GM19467 (cell line): ENCODE measurements around the gene SYTL2.
"Not testable (repeated sequence)": the region's sequence is repeated elsewhere in the genome, so short reads cannot be mapped to it uniquely, and the experiment has no call there.

Source experiments
- ATAC-seq: cut with Tn5 transposase; IDR thresholded peaks from one replicate; pipeline ENCODE4 v1.9.1; 2021; ENCODE audit warnings: mild to moderate bottlenecking, moderate library complexity; ENCODE audit not compliant: unreplicated experiment

Gene SYTL2

DNA sequence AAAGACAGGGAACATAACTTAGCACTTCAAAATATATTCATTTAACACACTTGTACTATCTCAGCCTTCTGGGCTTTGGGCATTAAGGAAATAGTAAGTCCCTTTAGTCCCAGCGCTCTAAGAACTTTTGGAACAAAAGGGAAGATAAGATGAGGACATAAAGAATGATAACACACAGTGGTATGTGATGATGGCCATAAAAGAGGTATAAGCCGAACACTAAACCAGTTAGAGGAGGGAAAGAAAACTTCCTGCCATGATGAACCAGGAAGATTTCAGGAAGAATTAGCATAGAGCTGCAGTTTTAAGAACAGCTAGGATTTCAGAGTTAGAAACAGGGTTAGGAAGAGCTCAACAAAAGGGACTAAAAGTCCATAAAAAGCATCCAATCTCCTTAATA is 11.8 kb downstream of the SYTL2 start:
- ATAC-seq: no peak

DNA sequence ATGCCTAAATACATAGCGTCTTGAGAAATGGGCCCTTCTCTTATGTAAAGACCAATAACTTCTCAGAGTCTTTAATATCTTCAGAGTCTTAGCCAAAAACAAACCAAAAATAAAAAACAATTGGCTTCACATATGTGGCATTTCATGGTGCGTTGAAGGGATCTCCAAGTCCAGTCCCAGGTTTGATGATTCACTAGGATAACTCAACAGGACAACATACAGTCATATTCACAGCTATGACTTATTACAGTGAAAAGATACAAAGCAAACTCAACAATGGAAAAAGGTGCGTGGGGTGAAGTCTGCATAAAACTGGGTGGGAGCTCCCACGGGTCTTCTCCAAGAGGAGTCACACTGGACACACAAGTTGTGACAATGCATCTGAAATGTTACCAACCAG is 12.6 kb downstream of the SYTL2 start:
- no peak for ATAC-seq

DNA sequence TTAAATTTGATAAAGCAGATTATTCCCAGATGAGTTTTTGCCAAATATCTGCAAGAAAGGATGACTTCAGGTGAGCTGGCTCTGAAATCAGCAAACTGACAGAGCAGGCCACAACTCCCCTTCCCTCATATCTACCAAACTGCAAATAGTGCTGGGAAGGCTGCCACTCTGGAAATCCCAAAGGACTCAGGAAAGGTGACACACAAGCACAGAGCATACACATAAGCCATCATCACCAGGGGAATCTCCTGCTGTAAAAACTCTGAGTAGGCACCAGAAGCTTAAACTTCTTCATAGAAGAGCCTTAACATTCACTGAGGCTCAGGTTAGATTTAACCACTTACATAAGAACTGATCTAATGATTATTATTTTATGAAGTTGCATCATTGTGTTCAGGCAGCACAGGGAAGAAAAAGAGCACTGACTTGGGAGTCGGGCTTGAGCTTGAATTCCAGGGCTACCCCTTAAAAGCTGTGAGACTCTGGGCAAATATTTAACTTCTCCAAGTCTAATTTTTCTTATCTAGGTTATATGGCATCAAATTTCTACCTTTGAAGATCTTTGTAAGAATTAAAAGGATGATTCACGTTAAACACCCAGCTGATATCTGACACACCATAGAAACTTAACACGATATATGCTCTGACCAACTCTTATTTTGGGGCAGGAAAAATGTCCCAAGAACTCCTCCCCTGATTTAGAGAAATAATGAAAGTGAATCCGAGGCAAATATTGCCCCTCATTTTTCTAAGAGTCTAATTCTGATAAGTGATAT is 15.0 kb downstream of the SYTL2 start:
- ATAC-seq: no peak

DNA sequence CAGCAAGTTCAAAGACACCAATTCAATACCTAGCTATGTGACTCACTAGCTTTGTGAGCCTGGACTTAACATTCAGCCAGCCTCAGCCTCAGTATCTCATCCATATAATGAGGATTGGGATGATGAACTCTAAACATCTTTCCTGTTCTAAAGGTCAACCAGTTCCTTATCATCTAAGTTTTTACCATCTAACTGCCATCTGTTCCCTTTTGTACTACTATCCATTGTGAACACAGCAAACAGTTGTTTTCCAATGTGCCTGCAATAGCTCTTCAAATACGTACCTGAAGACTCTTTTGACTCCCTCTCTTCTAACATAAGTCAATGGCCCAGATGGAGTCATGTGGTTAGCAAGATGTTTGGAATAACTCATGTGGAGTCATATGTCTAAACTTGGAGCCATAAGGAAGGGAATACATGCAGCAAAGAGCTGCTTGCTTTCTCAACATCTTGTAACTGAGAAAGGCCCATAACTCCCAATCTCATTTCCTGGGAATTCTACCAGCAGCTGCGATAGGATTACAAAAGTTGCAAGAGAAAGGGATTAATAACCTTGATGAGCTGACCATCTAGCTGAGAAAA is 19.4 kb downstream of the SYTL2 start:
- no peak for ATAC-seq

DNA sequence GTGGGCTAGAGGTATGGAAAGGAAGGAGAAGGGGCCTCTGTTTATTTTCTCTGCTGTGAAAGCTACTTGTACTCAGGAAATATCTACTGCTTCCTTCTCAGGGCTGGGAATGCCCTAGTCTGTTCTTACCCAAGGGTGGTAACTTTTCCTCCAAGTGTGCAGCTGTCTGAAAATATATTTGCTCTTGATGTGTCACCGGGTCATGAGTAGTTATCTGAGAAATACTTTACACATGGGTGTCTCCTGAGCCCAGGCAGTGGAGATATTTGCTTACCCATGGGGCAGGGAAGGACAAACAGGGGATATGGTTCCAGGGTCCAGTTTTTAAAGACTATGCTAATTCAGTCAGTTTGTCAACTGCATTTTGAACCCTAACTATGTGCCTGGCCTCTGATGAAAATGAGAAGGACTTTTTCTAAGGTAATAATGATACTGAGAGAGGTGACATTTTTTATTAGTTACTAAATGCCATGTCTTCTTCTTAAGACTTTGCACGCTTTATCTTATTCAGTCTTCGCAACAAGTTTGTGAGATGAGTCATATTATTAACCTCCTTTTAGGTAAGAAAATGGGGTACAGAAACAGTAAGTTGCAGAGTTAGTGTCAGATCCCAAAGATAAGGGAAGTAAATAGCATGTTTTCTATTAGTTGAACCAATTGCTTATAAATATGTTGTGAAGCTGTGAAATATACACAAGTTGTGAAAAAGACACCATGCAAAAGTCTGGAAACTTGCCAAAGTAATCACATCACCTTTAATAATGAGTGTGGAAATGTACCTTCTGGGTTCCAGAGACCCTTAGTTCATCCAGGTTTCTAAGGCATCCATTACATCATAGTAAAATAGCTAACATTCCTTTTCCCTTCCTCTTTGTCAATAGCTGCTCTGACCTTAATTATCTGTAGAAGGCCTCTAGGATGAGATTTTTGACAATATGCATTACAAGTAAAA is 22.9 kb downstream of the SYTL2 start:
- ATAC-seq: no peak

DNA sequence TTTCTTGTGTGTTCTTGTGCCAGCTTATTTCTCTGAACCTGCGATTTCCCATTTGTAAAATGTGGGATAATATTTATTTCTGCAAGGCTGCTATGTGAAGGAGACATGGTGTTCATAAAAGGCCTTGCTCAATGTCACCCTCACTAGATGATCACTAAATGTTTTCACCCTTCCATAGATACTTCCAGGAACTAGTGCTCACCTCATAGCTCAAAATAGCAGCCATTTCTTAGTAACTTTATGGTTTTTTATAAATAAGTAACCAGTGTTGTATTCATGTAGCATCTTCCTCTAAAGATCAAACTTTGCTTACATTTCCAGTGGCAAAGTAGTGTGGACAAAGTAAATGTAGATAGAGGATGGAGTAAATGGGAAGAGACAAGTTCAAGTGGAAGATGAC is 23.8 kb downstream of the SYTL2 start:
- ATAC-seq: peak; percentile 44

DNA sequence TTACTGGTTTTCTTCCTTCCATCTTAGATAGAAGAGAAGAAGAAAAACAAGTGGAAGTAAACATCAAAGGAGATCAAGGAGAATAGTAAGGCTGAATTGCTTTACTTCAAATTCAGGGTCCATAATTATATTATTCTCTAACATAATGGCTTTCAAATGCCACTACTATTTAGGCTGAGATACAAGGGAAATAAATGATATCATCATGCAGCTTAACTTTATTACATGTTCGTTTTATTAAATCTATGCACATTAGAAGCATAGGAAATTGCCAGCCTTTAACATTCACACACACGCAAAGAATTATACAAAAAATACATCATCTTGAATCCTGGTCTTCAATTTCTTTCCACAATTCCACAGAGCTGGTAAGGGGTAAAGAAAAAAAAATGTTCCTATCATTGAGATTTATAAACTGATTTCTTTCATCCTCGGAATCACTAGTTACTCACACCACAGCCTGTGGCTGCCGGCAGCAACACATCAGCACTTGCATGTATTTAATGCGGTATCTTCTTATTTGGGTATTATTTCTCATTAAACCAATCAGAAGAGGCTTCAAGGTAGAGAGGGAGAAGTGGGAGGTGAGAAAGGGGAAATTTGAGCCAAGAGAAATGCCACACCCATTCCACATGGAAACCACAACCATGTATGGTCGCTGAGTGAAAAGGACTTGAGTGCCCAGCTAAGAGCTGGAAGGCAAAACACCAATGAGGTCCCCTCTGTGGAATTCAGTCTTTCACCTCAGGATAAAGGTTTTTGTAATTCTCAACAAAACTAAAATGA is 26.3 kb downstream of the SYTL2 start:
- no peak for ATAC-seq

DNA sequence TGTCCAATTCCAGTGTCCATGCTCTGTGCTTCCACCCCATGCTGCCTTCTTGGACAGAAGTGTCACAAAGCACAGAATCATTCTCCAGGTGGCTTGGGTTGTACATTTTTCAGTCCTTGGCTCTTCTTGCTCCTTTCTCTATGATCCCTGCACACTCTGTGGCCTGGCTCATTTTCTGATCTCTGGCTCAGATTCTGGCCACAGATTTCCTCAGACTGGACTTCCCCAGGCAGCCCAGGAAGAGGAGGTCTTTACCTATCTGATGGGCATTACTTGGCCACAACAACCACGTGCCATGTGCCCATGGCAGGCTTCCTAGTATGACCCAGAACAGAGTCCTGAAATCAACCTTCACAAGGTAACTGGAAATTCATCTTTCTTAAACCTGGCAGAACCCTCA is 27.2 kb downstream of the SYTL2 start:
- ATAC-seq: no peak

DNA sequence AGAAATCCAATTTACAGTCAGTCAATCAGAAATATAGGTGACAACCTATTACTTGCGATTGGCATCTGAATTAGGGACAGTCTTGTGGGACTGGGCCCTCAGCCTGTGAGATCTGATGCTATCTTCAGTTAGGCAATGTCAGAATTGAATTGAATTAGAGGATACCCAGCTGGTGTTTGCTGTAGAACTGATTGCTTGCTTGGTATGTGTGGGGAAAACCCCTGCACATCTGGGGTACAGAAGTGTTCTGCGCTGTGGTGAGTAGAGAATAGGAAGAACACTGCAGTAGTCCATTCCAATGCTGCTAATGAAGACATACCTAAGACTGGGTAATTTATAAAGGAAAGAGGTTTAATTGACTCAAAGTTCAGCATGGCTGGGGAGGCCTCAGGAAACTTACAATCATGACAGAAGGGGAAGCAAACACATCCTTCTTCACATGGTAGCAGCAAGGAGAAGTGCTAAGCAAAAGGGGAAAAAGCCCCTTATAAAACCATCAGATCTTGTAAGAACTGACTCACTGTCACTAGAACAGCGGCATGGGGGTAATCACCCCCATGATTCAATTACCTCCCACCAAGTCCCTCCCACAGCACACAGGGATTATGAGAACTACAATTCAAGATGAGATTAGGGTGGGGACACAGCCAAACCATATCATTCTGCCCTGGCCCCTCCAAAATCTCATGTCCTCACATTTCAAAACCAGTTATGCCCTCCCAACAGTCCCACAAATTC is 30.0 kb downstream of the SYTL2 start:
- ATAC-seq: peak; percentile 51

DNA sequence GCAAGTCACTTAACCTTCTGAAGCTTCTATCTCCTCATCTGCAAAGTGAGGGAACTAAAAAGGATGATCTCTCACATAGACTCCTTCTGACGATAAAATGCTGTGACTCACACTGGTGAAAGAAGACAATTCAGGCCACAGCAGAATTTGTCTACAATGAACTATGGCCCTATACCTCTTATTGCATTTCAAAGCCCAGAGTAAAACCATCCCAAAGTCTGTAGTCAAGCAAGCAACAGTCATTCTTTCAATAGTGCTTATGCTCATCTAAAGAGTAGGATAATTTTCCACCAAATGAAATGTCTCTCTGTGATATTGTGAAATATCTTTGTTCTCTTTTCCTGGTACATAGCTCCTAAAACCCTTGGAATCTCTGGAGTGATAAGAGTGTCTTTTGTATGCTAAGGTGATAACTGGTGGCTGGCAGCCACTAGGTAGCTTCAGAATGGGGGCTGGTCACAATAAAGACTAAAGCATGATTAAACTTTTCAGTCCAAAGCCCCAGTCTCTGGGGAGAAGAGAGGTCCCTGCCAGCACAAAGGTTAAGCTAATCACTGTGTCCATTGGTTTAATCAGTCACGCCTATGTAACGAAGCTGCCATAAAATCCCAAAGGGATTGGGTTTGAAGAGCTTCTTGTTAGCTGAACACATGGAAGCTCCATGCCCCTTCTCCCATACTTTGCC is 30.8 kb downstream of the SYTL2 start:
- ATAC-seq: no peak

DNA sequence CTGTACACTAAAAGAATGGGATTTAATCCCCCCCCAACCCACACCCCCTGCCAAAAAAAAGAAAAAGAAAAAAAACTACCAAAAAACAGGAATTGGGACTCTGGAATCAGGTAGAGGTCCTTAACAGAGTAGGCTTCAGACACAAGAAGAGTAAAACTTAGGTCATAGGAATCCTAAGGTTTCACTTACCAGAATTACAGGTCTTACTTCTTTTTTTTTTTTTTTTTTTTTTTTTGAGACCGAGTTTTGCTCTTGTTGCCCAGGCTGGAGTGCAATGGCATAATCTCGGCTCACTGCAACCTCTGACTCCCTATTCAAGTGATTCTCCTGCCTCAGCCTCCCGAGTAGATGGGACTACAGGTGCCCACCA is 33.4 kb downstream of the SYTL2 start:
- ATAC-seq: not testable (repeated sequence)

DNA sequence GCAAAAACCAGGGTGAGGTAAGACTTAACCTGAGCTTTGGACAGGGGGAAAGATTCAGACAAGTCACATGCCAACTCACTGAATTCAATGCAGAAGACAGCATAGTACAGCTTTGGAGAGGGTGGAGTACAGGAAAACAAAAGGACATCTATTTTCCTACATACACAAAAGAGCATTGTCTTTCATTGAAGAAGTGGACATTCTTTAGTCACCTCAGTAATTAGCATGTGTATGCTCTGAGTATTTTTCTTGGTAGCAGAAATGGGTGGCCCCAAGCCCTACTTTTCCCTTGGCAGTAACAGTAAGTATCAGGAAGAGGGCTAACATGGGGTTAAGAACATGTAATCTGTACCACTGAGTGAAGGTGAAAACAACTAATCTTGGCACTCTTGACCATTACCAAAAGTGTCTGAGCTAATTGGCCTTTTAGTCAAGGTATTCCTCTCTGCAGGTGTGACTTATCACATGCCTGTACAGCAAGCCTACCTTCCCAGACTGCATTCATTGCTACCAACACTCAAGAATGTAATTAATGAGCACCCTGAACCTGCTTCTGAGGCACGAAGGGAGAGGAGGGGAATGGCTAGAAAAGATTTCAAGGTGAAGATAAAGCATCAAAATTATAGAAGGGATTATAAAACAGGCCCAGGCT is 33.9 kb downstream of the SYTL2 start:
- no peak for ATAC-seq

DNA sequence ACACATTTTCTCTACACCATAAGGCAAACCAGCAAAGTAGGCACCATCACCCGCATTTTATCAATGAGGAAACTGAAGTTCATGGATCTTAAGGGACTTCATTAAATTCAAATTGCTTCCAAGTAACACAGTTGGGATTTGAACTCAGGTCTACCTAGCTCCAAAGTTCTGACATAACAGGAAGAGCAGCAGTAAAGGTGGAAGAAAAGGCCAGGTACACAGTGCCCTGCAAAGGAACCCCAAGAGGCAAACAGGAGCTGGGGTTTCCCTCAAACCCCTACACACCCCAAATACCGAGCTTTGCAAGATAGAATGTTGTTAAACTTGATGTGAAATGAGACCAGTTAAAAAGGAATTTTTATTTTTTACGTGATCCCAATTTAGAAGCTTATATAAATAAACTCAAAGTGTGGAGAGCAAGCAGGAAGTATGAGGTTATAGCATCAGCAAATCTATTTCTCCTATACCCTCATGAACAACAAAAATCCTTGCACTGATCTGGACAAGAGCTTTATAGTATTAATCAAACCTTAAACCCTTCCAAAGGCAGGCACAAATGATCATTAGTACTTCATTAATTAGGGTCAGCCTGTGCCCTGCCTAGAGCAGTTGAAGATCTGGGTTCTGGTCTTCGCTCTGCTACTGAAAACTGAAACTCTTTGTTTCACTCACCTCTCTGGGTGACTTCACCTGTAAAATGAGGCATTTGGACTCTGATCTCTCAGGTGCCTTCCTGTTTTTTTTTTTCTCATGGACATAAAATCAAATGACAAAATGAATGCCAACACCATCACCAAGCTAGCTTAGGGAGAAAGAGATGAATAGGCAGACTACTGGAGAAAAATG is 36.5 kb downstream of the SYTL2 start:
- ATAC-seq: no peak

DNA sequence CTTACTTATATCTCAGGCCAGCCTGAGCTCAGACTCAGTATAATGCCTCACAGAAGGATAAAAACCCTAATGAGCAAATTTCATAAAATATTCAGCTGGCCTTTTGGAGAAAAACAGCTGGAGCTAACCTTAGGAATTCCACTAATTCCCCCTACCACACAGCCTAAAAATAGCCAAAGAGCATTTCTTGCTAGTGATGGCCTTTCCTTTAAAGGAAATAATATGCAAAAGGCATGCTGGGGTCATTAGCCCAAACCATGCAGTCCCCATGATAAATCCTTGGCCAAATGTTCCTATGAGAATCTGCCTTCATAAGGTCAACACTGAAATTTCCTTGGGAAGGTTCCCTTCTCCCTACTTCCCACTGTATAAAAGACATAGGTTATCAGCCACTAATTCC is 38.2 kb downstream of the SYTL2 start:
- no peak for ATAC-seq

DNA sequence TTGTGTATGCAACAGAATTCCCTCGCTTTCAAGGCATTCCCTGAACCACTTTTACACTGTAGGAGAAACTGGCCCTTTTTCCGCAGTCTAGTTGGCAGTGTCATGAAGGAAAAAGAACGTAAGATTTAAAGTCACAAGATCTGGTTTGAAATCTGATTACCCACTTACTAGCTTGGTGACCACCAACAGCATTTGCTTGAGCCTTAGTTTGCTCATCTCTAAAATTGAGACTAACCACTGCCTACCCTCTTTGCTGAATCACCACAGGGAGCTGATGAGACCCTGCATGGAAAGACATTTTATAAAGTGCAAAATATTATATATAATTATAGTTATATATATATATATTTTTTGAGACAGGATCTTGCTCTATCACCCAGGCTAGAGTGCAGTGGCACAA is 39.4 kb downstream of the SYTL2 start:
- no peak for ATAC-seq

DNA sequence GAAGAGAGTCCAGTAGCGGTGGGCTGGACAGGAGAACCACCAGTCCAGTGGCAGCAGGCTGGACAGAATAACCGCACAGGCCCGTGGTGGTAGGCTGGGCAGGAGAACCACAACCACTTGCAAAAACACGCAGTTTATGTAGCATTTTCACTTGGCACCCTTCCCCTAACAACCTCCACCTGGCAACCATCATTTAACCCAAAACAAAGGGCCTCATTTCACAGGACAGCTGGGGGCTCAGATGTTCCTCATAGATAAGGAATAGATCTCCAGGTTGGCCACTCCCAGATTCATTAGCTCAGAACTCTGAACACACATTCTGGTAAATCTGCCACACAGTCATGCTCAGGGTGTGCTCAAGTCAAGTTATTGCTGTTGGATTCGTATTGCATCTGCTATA is 41.2 kb downstream of the SYTL2 start:
- no peak for ATAC-seq

DNA sequence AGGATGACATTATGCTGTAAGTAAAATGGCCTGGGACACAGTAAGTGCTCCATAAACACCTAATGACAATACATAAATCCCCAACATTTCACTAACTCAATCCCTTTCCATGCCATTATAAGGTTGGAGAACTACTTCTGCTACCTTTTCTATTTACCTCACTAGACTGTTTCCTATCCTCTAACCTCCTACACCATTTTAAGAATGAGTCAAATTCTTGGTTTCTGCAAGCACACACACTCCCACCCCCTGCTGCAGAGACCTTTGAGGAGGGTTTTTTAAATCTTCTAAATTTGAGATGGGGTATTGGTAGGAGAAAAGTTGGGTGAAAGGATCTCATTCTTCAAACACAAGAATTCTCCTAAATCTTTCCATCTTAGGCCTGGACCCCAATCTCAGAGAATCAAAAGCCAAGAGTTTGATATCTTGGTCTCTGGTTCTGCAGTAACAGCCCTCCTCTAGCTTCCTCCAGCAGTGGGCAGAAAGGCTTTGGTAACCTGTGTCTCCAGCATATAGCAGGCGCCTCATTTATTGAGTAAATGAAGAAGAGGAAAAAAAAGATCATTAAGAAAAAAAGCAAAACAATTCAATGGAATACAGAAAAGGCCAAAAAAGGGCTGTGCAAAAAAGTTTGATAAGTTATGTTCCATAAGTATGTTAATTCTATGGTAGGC is 42.3 kb downstream of the SYTL2 start:
- no peak for ATAC-seq
